HG03097 (cell line): ENCODE data around the gene MTUS2.
"Not testable (repeated sequence)": the region's sequence is repeated elsewhere in the genome, so short reads cannot be mapped to it uniquely, and the experiment has no call there.

Source experiments
- ATAC-seq: cut with Tn5 transposase; IDR thresholded peaks from one replicate; pipeline ENCODE4 v1.9.1; 2021; ENCODE audit not compliant: unreplicated experiment, low FRiP score

The MTUS2 gene

GRCh38 chr13:29284726-29285125, 464.6 kb downstream of the MTUS2 start:
- ATAC-seq = no peak

GRCh38 chr13:29287237-29287636, 467.1 kb downstream of the MTUS2 start:
- ATAC-seq = no peak

DNA sequence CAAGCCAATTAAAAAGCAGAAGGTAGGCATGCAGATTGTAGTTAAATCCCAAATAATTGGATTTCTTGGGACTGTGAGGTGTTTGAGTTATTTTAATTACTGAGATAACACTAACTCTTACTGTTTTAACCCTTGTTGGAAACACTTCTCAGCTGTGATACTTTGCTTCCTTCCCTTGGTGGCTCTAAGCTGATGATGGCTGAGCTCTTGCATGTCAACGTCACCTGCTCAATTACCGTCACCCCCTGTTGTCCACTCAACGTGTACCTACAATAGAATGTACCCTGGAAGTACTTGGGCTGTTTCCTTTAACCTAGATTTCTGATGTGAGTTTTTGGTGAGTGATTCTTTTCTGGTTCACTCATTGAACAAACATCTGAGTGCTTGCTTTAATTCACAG, 471.9 kb downstream of the MTUS2 start:
- ATAC-seq = no peak

- ATAC-seq = no peak
These were observed 474.7 kb downstream of the MTUS2 start for GRCh38 chr13:29294821-29295220.

GRCh38 chr13:29301027-29301426, 480.9 kb downstream of the MTUS2 start:
- no peak for ATAC-seq

DNA sequence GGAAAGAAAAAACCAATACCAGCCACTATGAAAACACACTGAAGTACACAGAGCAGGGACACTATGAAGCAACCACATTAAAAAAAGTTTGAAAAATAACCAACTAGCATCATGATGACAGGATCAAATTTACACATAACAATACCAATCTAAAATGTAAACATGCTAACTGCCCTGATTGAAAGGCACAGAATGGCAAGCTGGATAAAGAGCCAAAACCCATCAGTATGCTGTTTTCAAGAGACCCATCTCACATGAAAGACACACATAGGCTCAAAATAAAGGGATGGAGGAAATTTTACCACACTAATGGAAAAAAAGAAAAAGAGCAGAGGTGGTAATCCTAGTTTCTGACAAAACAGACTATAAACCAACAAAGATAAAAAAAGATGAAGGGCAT, 484.0 kb downstream of the MTUS2 start:
- ATAC-seq = no peak

GRCh38 chr13:29310806-29311205, 490.7 kb downstream of the MTUS2 start:
- ATAC-seq = no peak

DNA sequence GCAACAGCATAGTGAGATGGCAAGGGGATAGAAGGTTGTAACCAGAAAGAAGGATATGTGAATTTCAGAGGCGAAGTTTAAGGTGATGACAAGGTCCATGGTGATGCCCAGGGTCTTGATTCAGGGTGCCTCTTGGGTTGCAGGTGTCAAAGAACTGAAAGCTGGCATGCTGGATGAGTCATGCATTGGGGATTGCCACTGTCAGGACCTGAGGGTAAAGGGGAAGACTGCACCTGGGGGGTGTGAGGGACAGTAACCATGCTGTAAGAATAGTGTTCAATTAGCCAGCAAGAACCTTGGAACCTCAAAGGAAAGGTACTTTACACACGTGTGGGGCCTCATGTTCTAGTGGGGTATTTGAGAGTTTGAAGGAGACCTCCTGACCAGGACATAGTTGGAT, 495.7 kb downstream of the MTUS2 start:
- ATAC-seq = no peak

- ATAC-seq = no peak
These were observed 497.7 kb downstream of the MTUS2 start for GRCh38 chr13:29317828-29318227.

DNA sequence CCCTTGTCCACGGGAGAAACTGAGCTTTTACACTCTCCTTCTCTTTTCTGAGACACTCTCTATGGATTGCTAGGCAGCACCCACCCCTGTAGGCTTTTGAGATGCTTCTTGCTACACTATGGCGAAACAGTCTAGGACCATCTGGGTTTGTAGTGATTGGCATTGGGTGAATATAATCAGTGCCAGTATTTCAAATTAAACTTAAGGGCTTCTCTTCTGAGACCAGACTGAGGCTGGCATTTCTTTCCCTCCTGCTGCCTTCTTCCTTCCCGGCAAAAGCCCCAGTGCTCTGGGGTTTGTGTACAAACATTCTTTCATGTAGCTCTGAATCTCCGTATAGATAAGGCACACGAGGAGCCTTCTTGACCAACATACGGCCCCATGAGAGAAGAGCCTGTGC, 498.6 kb downstream of the MTUS2 start:
- no peak for ATAC-seq

DNA sequence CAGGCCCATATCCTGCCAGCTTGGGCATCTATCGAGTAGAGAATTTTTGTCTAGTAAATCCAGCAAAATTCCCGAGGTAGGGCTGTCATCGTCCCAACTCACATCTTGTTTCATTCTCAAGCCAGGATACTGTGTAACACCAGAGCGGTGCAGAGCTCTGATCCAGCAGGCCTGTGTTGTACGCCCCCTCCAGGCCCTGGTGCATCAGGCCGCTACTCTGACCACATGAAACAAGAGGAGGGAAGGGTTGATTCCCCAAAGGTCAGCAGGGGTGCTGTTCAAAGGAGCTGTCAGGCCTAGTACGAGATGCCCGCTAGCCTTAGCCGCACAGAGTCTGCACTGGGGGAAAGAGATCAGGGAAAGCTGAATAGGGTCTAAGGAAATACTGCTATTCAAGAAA, 499.3 kb downstream of the MTUS2 start:
- ATAC-seq = no peak

GRCh38 chr13:29323954-29324353, 503.8 kb downstream of the MTUS2 start:
- ATAC-seq = no peak

GRCh38 chr13:29324601-29325000, 504.5 kb downstream of the MTUS2 start:
- ATAC-seq = no peak

GRCh38 chr13:29328501-29328900, 508.4 kb downstream of the MTUS2 start:
- no peak for ATAC-seq

DNA sequence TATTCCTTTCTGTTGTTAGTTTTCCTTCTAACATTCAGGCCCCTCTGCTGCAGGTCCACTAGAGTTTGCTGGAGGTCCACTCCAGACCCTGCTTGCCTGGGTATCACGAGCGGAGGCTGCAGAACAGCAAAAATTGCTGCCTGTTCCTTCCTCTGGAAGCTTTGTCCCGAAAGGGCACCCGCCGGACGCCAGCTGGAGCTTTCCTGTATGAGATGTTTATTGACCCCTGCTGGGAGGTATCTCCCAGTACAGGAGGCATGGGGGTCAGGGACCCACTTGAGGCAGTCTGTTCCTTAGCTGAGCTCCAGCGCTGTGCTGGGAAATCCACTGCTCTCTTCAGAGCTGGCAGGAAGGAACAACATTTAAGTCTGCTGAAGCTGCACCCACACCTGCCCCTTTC, 516.2 kb downstream of the MTUS2 start:
- ATAC-seq = no peak

DNA sequence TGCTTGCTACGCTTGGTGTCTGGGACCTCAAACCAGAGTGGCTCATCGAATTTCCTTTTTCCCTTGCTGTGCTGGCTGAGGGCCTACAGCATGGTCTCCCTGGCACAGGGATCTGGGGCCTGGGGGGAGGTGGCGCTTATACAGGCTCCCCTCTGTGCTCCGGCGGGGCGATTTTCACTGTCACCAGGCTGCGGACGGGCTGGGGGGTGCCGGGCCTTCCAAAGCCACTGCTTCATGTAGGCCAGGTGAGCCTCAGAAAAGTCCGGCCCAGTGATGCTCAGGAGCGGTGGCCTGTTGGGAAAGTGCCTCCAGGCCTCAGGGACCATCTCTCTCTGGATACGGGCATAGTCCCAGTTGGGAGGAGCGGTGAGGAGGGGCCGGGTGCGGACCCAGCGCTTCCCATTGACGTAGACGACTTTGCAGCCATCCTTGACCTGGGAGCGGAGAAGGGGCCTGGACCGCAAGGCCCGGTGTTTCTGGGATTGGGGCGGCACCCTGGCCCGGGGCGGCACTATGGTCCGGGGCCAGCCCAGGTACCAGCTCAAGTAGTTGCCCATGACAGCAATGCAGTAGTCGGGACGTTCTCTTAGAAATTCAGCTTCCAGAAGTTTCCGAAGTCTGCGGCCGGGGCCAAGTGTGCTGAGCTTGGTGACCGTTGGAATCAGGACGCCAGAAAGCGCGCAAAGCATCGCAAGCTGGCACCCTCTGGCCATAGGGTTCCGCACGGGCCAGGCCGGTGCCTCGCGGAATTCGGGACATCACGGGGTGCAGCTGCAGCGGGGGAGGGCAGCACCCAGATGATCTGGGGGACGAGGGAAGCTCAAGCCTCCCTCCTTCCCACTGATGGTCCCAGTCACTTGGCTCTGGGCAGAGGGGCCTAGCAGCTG, 519.5 kb downstream of the MTUS2 start:
- no peak for ATAC-seq

DNA sequence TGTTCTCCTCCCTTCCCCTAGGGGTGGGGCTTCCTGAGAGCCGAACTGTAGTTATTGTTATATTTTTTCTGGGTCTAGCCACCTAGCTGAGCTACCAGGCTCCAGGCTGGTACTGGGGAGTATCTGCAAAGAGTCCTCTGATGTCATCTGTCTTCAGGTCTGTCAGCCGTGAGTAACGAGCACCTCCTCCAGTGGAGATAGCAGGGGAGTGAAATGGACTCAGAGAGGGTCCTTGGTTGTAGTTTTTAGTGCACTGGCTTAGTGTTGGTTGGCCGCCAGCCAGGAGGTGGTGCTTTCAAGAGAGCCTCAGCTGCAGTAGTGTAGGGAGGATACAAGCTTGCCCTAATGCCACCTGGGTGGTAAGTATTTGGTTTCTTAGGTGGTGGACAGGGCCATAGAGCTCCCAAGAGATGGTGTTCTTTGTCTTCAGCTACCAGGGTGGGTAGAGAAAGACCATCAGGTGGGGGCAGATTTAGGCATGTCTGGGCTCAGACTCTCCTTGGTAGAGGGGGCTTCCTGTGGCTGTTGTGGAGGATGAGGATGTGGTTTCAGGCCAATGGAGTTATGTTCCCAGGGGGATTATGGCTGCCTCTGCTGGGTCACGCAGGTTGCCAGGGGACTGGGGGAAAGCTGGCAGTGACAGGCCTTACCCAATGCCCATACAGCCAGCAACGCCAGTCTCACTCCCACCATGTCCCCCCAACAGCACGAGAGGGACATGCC, 525.9 kb downstream of the MTUS2 start:
- ATAC-seq = not testable (repeated sequence)

DNA sequence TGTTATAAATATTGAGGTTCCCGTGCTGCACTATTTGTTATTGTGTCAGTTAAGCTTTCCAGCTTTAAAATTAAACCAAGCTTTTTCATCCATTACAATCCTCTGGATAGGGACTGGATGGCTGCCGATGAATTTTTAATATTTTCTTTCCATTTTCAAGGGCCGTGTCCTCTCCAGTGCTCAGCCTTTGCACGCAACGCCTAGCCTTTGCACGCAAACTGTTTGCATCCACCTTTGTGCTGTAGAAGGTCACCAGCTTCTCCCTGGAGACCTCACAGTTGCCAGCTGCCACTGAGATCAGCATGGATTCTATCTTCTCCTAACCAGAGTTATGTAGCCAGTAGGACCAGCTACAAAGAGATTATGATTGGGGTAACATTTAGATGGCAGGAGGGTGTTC, 534.9 kb downstream of the MTUS2 start:
- ATAC-seq = no peak

DNA sequence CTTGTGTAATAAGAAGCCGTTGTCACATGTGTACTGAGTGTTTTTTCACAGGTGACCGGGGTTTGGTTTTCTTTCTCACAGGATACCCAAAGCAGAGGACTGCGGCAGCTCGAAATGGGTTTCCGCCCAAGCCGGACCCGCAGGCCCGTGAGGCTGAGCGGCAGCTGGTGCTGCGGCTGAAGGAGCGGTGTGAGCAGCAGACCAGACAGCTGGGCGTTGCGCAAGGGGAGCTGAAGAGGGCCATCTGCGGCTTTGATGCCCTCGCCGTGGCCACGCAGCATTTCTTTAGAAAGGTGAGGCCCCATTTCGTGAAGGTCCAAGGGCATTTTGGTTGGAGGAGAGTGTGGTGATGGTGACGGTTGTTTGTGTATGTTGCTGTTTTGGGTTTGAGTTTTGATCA, 539.0 kb downstream of the MTUS2 start:
- no peak for ATAC-seq

- ATAC-seq = no peak
These were observed 541.6 kb downstream of the MTUS2 start for GRCh38 chr13:29361716-29362115.

- ATAC-seq = no peak
These were observed 542.9 kb downstream of the MTUS2 start for GRCh38 chr13:29362849-29363604.
